Karpas-422 (cell line): ENCODE measurements around the gene FHIT. TPM values are rescaled to one million over a fixed set of nuclear protein-coding genes. Genes with fewer than 3 reads are reported as not detected.
"Not testable (repeated sequence)": the region's sequence is repeated elsewhere in the genome, so short reads cannot be mapped to it uniquely, and the experiment has no call there.

ENCODE experiments used
- DNase-seq: peaks from one replicate; pipeline ENCODE4 v3.0.0-alpha.2; 2015
- H2AFZ ChIP-seq: fragments of 200-600 bp; sonication (generic); 2 replicates; pipeline ENCODE4 v1.6.1; 2014; ENCODE audit warnings: antibody characterized with exemption, low read length, mixed read lengths
- H3K27ac ChIP-seq: fragments of 200-600 bp; sonication (generic); 2 replicates; pipeline ENCODE4 v1.5.1; 2014; ENCODE audit warnings: mild to moderate bottlenecking, low read length, moderate library complexity
- H3K27me3 ChIP-seq: fragments of 200-600 bp; sonication (generic); 2 replicates; pipeline ENCODE4 v1.6.1; 2014; ENCODE audit warnings: low read length, mixed read lengths
- H3K36me3 ChIP-seq: fragments of 200-600 bp; sonication (generic); 2 replicates; pipeline ENCODE4 v1.6.1; 2014; ENCODE audit warnings: low read length, mixed read lengths; ENCODE audit not compliant: insufficient read depth
- H3K4me1 ChIP-seq: fragments of 200-600 bp; sonication (generic); 2 replicates; pipeline ENCODE4 v1.6.1; 2014; ENCODE audit warnings: mild to moderate bottlenecking, low read length, mixed read lengths
- H3K4me2 ChIP-seq: fragments of 200-600 bp; sonication (generic); 2 replicates; pipeline ENCODE4 v1.6.1; 2014; ENCODE audit warnings: low read length, low read depth, mild to moderate bottlenecking; ENCODE audit not compliant: poor library complexity, severe bottlenecking
- H3K4me3 ChIP-seq: fragments of 200-600 bp; sonication (generic); 2 replicates; pipeline ENCODE4 v1.5.1; 2014; ENCODE audit warnings: mild to moderate bottlenecking, antibody characterized with exemption, low read length, mixed read lengths
- H3K79me2 ChIP-seq: fragments of 200-600 bp; sonication (generic); 2 replicates; pipeline ENCODE4 v1.6.1; 2014; ENCODE audit warnings: mild to moderate bottlenecking, low read length, mixed read lengths
- H3K9ac ChIP-seq: fragments of 200-600 bp; sonication (generic); 2 replicates; pipeline ENCODE4 v1.6.0; 2014; ENCODE audit warnings: low read length
- H3K9me2 ChIP-seq: fragments of 200-600 bp; sonication (generic), shearing (Covaris generic); replicated peaks from 2 replicates; pipeline ENCODE4 v1.6.0; 2014; ENCODE audit warnings: mild to moderate bottlenecking, low read length, moderate library complexity; ENCODE audit not compliant: insufficient read depth
- H3K9me3 ChIP-seq: fragments of 300-700, 200-600 bp; sonication (generic); 2 replicates; pipeline ENCODE4 v1.6.1; 2014; ENCODE audit warnings: low read length, mixed read lengths
- H4K20me1 ChIP-seq: fragments of 200-600 bp; sonication (generic); 2 replicates; pipeline ENCODE4 v1.6.1; 2014; ENCODE audit warnings: mild to moderate bottlenecking, antibody characterized with exemption, low read length, low read depth; ENCODE audit not compliant: insufficient read depth
- total RNA-seq: library from RNA; depleted of rRNA; stranded (reverse); fragments of >200 nt; shearing (Covaris generic); gene quantifications from 2 replicates; pipeline ENCODE4 v1.2.3, GENCODE V29; 2014; ENCODE audit warnings: low replicate concordance

The FHIT gene
- total RNA-seq, 1 experiment from 2014 or later = not detected

DNA sequence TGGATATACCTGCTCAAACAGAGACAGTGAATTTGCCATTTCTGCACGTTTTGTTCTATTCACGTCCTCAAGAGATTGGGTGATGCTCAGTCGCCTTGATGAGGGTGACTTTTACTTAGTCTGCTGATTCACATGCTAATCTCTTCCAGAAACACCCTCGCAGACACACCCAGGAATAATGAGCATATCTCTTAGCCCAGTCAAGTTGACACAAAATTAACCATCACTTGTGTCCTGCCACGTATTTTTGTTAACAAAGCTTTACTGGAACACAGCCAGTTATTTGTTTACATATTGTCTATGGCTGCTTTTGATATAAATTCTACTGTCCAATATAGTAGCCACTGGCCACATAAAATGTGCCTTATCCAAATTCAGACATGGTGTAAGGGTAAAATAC is 218.3 kb downstream of the FHIT start:
- no peaks in the 10 kb centered on the region for H3K4me1 ChIP-seq
- no peaks in the 10 kb centered on the region for H3K27me3 ChIP-seq
- DNase-seq = no peak
- H3K79me2 ChIP-seq = no peaks in the 10 kb centered on the region
- no peaks in the 10 kb centered on the region for H3K36me3 ChIP-seq
- no peak overlapping the region for H3K4me2 ChIP-seq
- H3K27ac ChIP-seq = no peak overlapping the region
- no peaks in the 10 kb centered on the region for H4K20me1 ChIP-seq
- peaks cover 61% of the 10 kb centered on the region for H3K9me3 ChIP-seq
- H3K9me2 ChIP-seq = no peaks in the 10 kb centered on the region
- no peak overlapping the region for H3K9ac ChIP-seq
- no peak overlapping the region for H3K4me3 ChIP-seq
- H2AFZ ChIP-seq = no peak overlapping the region

DNA sequence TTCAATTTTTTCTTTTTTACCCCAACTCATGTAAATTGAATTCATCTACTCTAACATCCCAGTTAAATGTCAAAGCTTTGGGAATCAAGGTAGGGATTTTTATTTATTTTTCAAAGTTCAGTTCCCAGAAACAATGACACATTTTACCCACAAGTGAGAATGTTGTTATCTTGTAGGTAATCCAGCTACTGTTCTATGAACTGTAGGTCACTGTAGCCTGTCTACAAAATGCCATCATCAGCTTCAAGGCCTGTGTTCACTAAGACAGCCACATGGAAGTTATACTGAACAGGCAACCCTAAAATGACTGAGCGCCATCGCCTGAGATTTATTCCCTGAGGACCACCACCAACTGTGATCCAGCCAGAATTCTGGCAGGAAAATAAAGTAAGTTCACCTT is 219.7 kb downstream of the FHIT start:
- no peak overlapping the region for H3K27ac ChIP-seq
- H3K4me2 ChIP-seq = no peak overlapping the region
- no peaks in the 10 kb centered on the region for H4K20me1 ChIP-seq
- no peak overlapping the region for H3K9ac ChIP-seq
- no peak overlapping the region for H3K4me3 ChIP-seq
- H3K79me2 ChIP-seq = no peaks in the 10 kb centered on the region
- peaks cover 56% of the 10 kb centered on the region for H3K9me3 ChIP-seq
- H2AFZ ChIP-seq = no peak overlapping the region
- no peaks in the 10 kb centered on the region for H3K27me3 ChIP-seq
- H3K36me3 ChIP-seq = no peaks in the 10 kb centered on the region
- no peaks in the 10 kb centered on the region for H3K9me2 ChIP-seq
- no peaks in the 10 kb centered on the region for H3K4me1 ChIP-seq
- no peak for DNase-seq

- no peaks in the 10 kb centered on the region for H3K79me2 ChIP-seq
- no peak overlapping the region for H2AFZ ChIP-seq
- H3K4me1 ChIP-seq = no peaks in the 10 kb centered on the region
- no peaks in the 10 kb centered on the region for H3K36me3 ChIP-seq
- H3K9me2 ChIP-seq = no peaks in the 10 kb centered on the region
- H3K27ac ChIP-seq = no peak overlapping the region
- no peak for DNase-seq
- no peak overlapping the region for H3K9ac ChIP-seq
- no peak overlapping the region for H3K4me2 ChIP-seq
- no peaks in the 10 kb centered on the region for H4K20me1 ChIP-seq
- peaks cover 57% of the 10 kb centered on the region for H3K9me3 ChIP-seq
- H3K4me3 ChIP-seq = no peak overlapping the region
- no peaks in the 10 kb centered on the region for H3K27me3 ChIP-seq
Observed at GRCh38 chr3:61030469-61031035, 220.7 kb downstream of the FHIT start.

- no peak overlapping the region for H3K4me2 ChIP-seq
- no peaks in the 10 kb centered on the region for H3K4me1 ChIP-seq
- no peak overlapping the region for H3K27ac ChIP-seq
- H4K20me1 ChIP-seq = no peaks in the 10 kb centered on the region
- H3K4me3 ChIP-seq = no peak overlapping the region
- no peaks in the 10 kb centered on the region for H3K27me3 ChIP-seq
- H3K36me3 ChIP-seq = no peaks in the 10 kb centered on the region
- H3K9ac ChIP-seq = no peak overlapping the region
- peaks cover 48% of the 10 kb centered on the region for H3K9me3 ChIP-seq
- no peak overlapping the region for H2AFZ ChIP-seq
- DNase-seq = no peak
- H3K9me2 ChIP-seq = no peaks in the 10 kb centered on the region
- no peaks in the 10 kb centered on the region for H3K79me2 ChIP-seq
Observed at GRCh38 chr3:61029194-61029593, 222.1 kb downstream of the FHIT start.

GRCh38 chr3:61018807-61019206 is 232.4 kb downstream of the FHIT start:
- H3K4me3 ChIP-seq = no peak overlapping the region
- H3K4me2 ChIP-seq = no peak overlapping the region
- no peaks in the 10 kb centered on the region for H3K27me3 ChIP-seq
- H3K9ac ChIP-seq = no peak overlapping the region
- H3K79me2 ChIP-seq = no peaks in the 10 kb centered on the region
- no peak for DNase-seq
- no peak overlapping the region for H2AFZ ChIP-seq
- H3K4me1 ChIP-seq = no peaks in the 10 kb centered on the region
- peaks cover 18% of the 10 kb centered on the region for H3K9me3 ChIP-seq
- H4K20me1 ChIP-seq = no peaks in the 10 kb centered on the region
- no peaks in the 10 kb centered on the region for H3K36me3 ChIP-seq
- H3K27ac ChIP-seq = no peak overlapping the region
- H3K9me2 ChIP-seq = no peaks in the 10 kb centered on the region

DNA sequence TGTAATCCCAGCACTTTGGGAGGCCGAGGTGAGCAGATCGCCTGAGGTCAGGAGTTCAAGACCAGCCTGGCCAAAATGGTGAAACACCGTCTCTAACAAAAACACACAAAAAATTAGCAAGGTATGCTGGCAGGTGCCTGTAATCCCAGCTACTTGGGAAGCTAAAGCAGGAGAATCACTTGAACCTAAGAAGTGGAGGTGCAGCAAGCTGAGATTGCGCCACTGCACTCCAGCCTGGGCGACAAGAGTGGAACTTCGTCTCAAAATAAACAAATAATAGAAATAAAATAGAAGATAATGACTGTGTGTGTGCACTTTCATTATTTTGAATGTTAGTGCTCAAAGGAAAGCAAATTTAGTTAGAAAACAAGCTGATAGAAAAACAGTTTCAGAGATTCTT is 234.2 kb downstream of the FHIT start:
- H3K27ac ChIP-seq, H4K20me1 ChIP-seq, H3K4me1 ChIP-seq, H3K9ac ChIP-seq, DNase-seq, H3K4me2 ChIP-seq, H3K79me2 ChIP-seq, H3K9me2 ChIP-seq, H3K4me3 ChIP-seq, H3K36me3 ChIP-seq, H2AFZ ChIP-seq, H3K27me3 ChIP-seq: not testable (repeated sequence)
- peaks cover 27% of the 10 kb centered on the region for H3K9me3 ChIP-seq

DNA sequence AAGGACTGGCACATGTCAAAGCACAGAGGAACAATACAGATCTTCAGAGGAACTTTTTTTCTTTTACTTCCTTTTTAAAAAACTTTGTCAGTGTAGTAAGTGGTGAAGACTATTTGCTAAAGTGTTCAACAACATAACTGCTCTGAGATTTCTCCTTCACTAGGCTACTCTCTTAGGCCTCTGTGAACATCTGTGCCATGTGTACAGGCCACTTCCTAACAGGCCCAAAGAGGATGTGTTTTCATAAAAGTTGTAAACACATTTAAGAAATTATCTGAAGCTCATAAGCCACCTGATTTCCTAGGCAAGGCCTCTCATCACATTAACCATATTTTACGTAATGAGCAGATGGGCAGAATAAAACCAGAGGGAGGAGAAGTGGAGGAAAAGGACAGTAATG is 235.4 kb downstream of the FHIT start:
- H3K4me1 ChIP-seq = no peaks in the 10 kb centered on the region
- no peak overlapping the region for H3K27ac ChIP-seq
- H3K9me2 ChIP-seq = no peaks in the 10 kb centered on the region
- H3K9ac ChIP-seq = no peak overlapping the region
- no peak overlapping the region for H3K4me3 ChIP-seq
- H3K4me2 ChIP-seq = no peak overlapping the region
- no peaks in the 10 kb centered on the region for H3K27me3 ChIP-seq
- H3K9me3 ChIP-seq = peaks cover 32% of the 10 kb centered on the region
- H3K36me3 ChIP-seq = no peaks in the 10 kb centered on the region
- H3K79me2 ChIP-seq = no peaks in the 10 kb centered on the region
- H2AFZ ChIP-seq = no peak overlapping the region
- no peaks in the 10 kb centered on the region for H4K20me1 ChIP-seq
- DNase-seq = no peak

GRCh38 chr3:61015408-61015807 is 235.8 kb downstream of the FHIT start:
- H3K36me3 ChIP-seq = no peaks in the 10 kb centered on the region
- H3K27me3 ChIP-seq = no peaks in the 10 kb centered on the region
- H3K9me3 ChIP-seq = peaks cover 34% of the 10 kb centered on the region
- H3K79me2 ChIP-seq = no peaks in the 10 kb centered on the region
- no peak overlapping the region for H3K4me2 ChIP-seq
- no peak overlapping the region for H2AFZ ChIP-seq
- no peaks in the 10 kb centered on the region for H3K4me1 ChIP-seq
- no peak for DNase-seq
- no peaks in the 10 kb centered on the region for H4K20me1 ChIP-seq
- no peak overlapping the region for H3K4me3 ChIP-seq
- H3K27ac ChIP-seq = no peak overlapping the region
- H3K9ac ChIP-seq = no peak overlapping the region
- no peaks in the 10 kb centered on the region for H3K9me2 ChIP-seq

GRCh38 chr3:61008998-61009380 is 242.3 kb downstream of the FHIT start:
- Histone ChIP-seq H3K4me1 (no peaks in the 10 kb centered on the region), H3K27me3 (no peaks in the 10 kb centered on the region), H2AFZ (no peak overlapping the region), H3K27ac (no peak overlapping the region), H3K9me3 (peaks cover 44% of the 10 kb centered on the region), H3K9me2 (no peaks in the 10 kb centered on the region), H3K4me2 (no peak overlapping the region), H3K9ac (no peak overlapping the region), H3K4me3 (no peak overlapping the region), H3K79me2 (no peaks in the 10 kb centered on the region), H4K20me1 (no peaks in the 10 kb centered on the region), H3K36me3 (no peaks in the 10 kb centered on the region)
- DNase-seq = no peak
